GM12891 (cell line): ENCODE results near the gene CAVIN2.
"Not testable (repeated sequence)": the region's sequence is repeated elsewhere in the genome, so short reads cannot be mapped to it uniquely, and the experiment has no call there.

ENCODE experiments used
- DNase-seq: peaks from one replicate; pipeline ENCODE4 v3.0.0; 2011; ENCODE audit warnings: low spot score; ENCODE audit not compliant: insufficient read length
- FAIRE-seq: peaks from 2 replicates; lab custom pipeline; 2011; peaks lifted over from hg19 to GRCh38; lab: Jason Lieb, UNC
- PAX5 ChIP-seq: IDR thresholded peaks from 2 replicates; pipeline ENCODE4 v1.6.1; 2011; ENCODE audit warnings: low read length, moderate library complexity, mild to moderate bottlenecking; ENCODE audit not compliant: insufficient read depth, severe bottlenecking
- POLR2A ChIP-seq: IDR thresholded peaks from 2 replicates; pipeline ENCODE4 v1.6.1; 2011; ENCODE audit warnings: low read depth, low read length, control low read depth
- POLR2AphosphoS5 ChIP-seq: IDR thresholded peaks from 2 replicates; pipeline ENCODE4 v1.6.1; 2011; ENCODE audit warnings: low read depth, low read length, control low read depth
- POU2F2 ChIP-seq: IDR thresholded peaks from 2 replicates; pipeline ENCODE4 v1.6.1; 2011; ENCODE audit warnings: low read depth, mild to moderate bottlenecking, control low read depth, low read length, moderate library complexity
- SPI1 ChIP-seq: IDR thresholded peaks from 2 replicates; pipeline ENCODE4 v1.6.1; 2011; ENCODE audit warnings: low read depth, low read length, control low read depth
- TAF1 ChIP-seq: IDR thresholded peaks from 2 replicates; pipeline ENCODE4 v1.6.1; 2011; ENCODE audit warnings: low read depth, low read length, control low read depth

Gene CAVIN2

GRCh38 chr2:191789796-191790195, 57.1 kb downstream of the CAVIN2 start:
- DNase-seq = no peak
- FAIRE-seq = no peak
- TF ChIP-seq POU2F2 (no peak), TAF1 (no peak), POLR2A (no peak), SPI1 (no peak), PAX5 (no peak), POLR2AphosphoS5 (no peak)

DNA sequence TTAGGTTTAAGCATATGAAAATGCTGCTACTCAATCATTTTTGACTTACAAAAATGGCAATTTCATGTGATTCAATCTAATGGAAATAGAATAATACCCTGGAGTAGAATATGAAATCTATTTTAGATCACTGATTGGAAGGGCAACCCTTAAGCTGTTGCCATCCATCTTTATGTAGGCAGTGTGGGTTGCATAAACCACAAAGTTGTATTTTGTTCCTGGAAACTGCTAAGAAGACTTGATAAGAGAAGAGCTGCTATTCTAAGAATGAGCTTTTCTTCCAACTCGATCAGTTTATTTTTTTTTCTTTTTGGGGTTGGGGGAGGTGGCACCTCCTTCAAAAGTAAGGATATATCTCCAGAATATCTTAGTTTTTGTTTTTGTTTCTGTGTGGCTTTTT, 60.2 kb downstream of the CAVIN2 start:
- FAIRE-seq = no peak

GRCh38 chr2:191785651-191786050, 61.2 kb downstream of the CAVIN2 start:
- FAIRE-seq, DNase-seq: not testable (repeated sequence)

More for the DNA sequence above, 60.2 kb downstream of the CAVIN2 start:
- no peak for DNase-seq
- TF ChIP-seq TAF1 (no peak), SPI1 (no peak), POLR2A (no peak), POLR2AphosphoS5 (no peak), POU2F2 (no peak), PAX5 (no peak)
